GM18498 (cell line): ENCODE results near the gene RASL10B.

Experiments
- ATAC-seq: cut with Tn5 transposase; IDR thresholded peaks from one replicate; pipeline ENCODE4 v1.9.1; 2021; ENCODE audit warnings: mild to moderate bottlenecking, moderate library complexity; ENCODE audit not compliant: unreplicated experiment

RASL10B gene

GRCh38 chr17:35716897-35717465 lies 14.5 kb upstream of the RASL10B start:
- ATAC-seq = no peak

- ATAC-seq = no peak
Observed at GRCh38 chr17:35717475-35717874, 14.0 kb upstream of the RASL10B start.

GRCh38 chr17:35723735-35724134 lies 7.7 kb upstream of the RASL10B start:
- ATAC-seq = no peak

- no peak for ATAC-seq
Observed at GRCh38 chr17:35725058-35725457, 6.4 kb upstream of the RASL10B start.

GRCh38 chr17:35725802-35726126 lies 5.7 kb upstream of the RASL10B start:
- no peak for ATAC-seq

- no peak for ATAC-seq
Observed at GRCh38 chr17:35726127-35726952, 5.1 kb upstream of the RASL10B start.

GRCh38 chr17:35726953-35727460 lies 4.4 kb upstream of the RASL10B start:
- ATAC-seq = no peak

GRCh38 chr17:35727635-35728034 lies 3.8 kb upstream of the RASL10B start:
- no peak for ATAC-seq

- ATAC-seq = no peak
Observed at GRCh38 chr17:35728551-35728950, 2.9 kb upstream of the RASL10B start.

GRCh38 chr17:35729405-35729833 lies 2.0 kb upstream of the RASL10B start:
- no peak for ATAC-seq

- ATAC-seq = no peak
Observed at GRCh38 chr17:35730400-35731005, 936 bp upstream of the RASL10B start.

GRCh38 chr17:35731917-35732805 lies 722 bp downstream of the RASL10B start:
- ATAC-seq = no peak

GRCh38 chr17:35732806-35733136 lies 1.3 kb downstream of the RASL10B start:
- no peak for ATAC-seq

GRCh38 chr17:35733366-35733765 lies 1.9 kb downstream of the RASL10B start:
- ATAC-seq = no peak

- no peak for ATAC-seq
Observed at GRCh38 chr17:35734396-35734795, 3.0 kb downstream of the RASL10B start.

- no peak for ATAC-seq
Observed at GRCh38 chr17:35735036-35735805, 3.8 kb downstream of the RASL10B start.

- ATAC-seq = no peak
Observed at GRCh38 chr17:35736236-35736635, 4.8 kb downstream of the RASL10B start.

GRCh38 chr17:35738519-35739133 lies 7.2 kb downstream of the RASL10B start:
- ATAC-seq = no peak

GRCh38 chr17:35740216-35740615 lies 8.8 kb downstream of the RASL10B start:
- ATAC-seq = no peak
